ENCODE results near the gene HIGD2A. TPM values are rescaled to one million over a fixed set of nuclear protein-coding genes. Genes with fewer than 3 reads are reported as not detected.

The HIGD2A gene
- total RNA-seq, 1 donor from 2014 or later, result 88.3 TPM

DNA sequence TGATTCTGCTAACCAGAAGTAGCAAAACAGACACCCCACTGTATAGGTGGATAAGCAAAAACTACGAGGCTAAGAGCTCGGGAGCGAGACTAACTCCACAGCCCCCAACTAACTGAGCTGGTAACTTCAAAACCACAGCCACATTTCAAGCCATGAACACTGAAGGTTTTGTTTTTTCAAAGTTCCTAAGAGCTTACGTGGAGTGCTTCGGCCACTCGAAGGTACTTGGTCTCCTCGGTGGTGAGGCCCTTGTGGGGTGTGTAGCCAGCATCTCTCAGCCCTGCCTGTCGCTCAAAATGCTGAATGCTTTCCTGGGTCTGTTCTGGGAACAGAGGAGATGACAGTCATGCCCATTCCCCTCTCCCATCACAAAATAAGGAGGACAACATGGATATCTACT, 38.1 kb upstream of the HIGD2A start:
- H3K4me1 Mint-ChIP-seq (ENCODE audit: unreplicated experiment), result peaks cover 7% of the 10 kb centered on the region
- TF ChIP-seq CTCF (conservative IDR thresholded peaks at IDR 0.05), result no peak
- H3K36me3 Mint-ChIP-seq, result peaks cover 56% of the 10 kb centered on the region
- no peak overlapping the region for H3K27ac Mint-ChIP-seq
- no peaks in the 10 kb centered on the region for H3K27me3 Mint-ChIP-seq
- no peak for DNase-seq (ENCODE audit: extremely low spot score, unreplicated experiment)
- H3K9me3 Mint-ChIP-seq, result no peaks in the 10 kb centered on the region
- no peak overlapping the region for H3K4me3 Mint-ChIP-seq

- Mint-ChIP-seq H3K9me3 (no peaks in the 10 kb centered on the region), H3K4me3 (no peak overlapping the region), H3K27ac (no peak overlapping the region), H3K36me3 (peaks cover 48% of the 10 kb centered on the region), H3K27me3 (no peaks in the 10 kb centered on the region), H3K4me1 (ENCODE audit: unreplicated experiment) (peaks cover 7% of the 10 kb centered on the region)
- no peak for DNase-seq (ENCODE audit: extremely low spot score, unreplicated experiment)
- TF ChIP-seq CTCF (conservative IDR thresholded peaks at IDR 0.05), result no peak
Observed at GRCh38 chr5:176352116-176352878, 36.3 kb upstream of the HIGD2A start.

DNA sequence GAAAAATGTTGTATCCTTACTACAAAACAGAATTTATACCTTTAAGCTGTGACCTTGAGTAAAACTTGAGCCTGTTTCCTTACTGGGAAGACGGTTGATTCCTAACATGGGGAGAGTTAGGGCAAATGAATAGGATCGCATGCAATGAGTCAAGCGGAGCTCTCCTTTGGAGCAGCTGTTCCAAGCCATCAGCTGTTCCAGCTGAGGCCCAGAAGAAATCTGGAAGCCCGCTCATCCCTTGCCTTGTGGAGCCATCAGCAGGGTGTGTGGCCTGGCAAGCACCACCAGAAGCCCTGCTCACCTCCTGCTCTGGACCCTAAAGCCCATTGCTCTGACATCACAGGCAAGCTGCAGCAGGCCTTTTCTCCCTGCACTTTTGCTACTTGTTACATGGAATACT, 35.0 kb upstream of the HIGD2A start:
- Mint-ChIP-seq H3K27me3 (no peaks in the 10 kb centered on the region), H3K4me1 (ENCODE audit: unreplicated experiment) (peaks cover 7% of the 10 kb centered on the region), H3K27ac (no peak overlapping the region), H3K36me3 (peaks cover 48% of the 10 kb centered on the region), H3K9me3 (no peaks in the 10 kb centered on the region), H3K4me3 (no peak overlapping the region)
- no peak for TF ChIP-seq CTCF (conservative IDR thresholded peaks at IDR 0.05)
- DNase-seq (ENCODE audit: extremely low spot score, unreplicated experiment), result no peak

- TF ChIP-seq CTCF (conservative IDR thresholded peaks at IDR 0.05), result peak; percentile 56
- H3K27me3 Mint-ChIP-seq, result no peaks in the 10 kb centered on the region
- H3K36me3 Mint-ChIP-seq, result peaks cover 30% of the 10 kb centered on the region
- H3K9me3 Mint-ChIP-seq, result no peaks in the 10 kb centered on the region
- H3K27ac Mint-ChIP-seq, result no peak overlapping the region
- no peak overlapping the region for H3K4me3 Mint-ChIP-seq
- H3K4me1 Mint-ChIP-seq (ENCODE audit: unreplicated experiment), result peaks cover 13% of the 10 kb centered on the region
- DNase-seq (ENCODE audit: extremely low spot score, unreplicated experiment), result no peak
Observed at GRCh38 chr5:176355400-176356178, 33.0 kb upstream of the HIGD2A start.

- H3K4me1 Mint-ChIP-seq (ENCODE audit: unreplicated experiment), result peaks cover 13% of the 10 kb centered on the region
Observed at GRCh38 chr5:176356179-176356566, 32.4 kb upstream of the HIGD2A start.

More at GRCh38 chr5:176356179-176356566, 32.4 kb upstream of the HIGD2A start:
- DNase-seq (ENCODE audit: extremely low spot score, unreplicated experiment), result no peak
- TF ChIP-seq CTCF (conservative IDR thresholded peaks at IDR 0.05), result no peak
- Mint-ChIP-seq H3K27me3 (no peaks in the 10 kb centered on the region), H3K4me3 (no peak overlapping the region), H3K36me3 (peaks cover 27% of the 10 kb centered on the region), H3K9me3 (no peaks in the 10 kb centered on the region), H3K27ac (no peak overlapping the region)

All from type B pancreatic cell (in vitro differentiated cells).